ENCODE results near the gene OR52W1. TPM values are rescaled to one million over a fixed set of nuclear protein-coding genes. Genes with fewer than 3 reads are reported as not detected.

Gene OR52W1
- total and polyA plus RNA-seq, 2 donors (not counting 3 experiments of a cell fraction or from before 2014, with no cell fraction given): not detected

DNA sequence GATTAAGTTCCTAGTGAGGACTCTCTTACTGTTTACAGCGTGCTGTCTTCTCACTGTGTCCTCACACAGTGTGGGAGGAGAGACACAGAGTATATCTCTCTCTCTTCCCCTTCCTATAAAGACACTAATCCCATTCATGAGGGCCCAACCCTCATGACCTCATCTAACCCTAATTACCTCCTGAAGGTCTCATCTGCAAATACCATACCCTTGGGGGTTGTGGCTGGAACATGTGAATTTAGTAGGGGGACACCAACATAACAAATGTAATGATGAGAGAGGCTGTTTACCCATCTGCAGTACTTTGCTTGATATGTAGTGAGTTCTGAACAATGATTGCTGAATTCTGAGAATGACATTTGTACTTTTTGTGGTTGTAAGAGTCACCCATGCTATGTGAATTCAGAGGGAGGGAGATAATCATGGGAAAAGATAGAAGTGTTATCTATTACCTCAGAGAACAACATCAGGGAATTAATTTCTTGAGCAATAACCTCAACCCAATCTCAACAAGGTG lies 4.9 kb upstream of the OR52W1 start:
- Histone ChIP-seq H3K9me3 (replicated peaks; ENCODE audit: control insufficient read depth, insufficient read depth, low read length) (no peaks in the 10 kb centered on the region), H3K9me1 (replicated peaks; ENCODE audit: control insufficient read depth, extremely low read depth, insufficient read depth, low read length) (no peaks in the 10 kb centered on the region), H3K4me2 (ENCODE audit: insufficient read depth, low read length) (no peak overlapping the region), H3K4me3 (replicated peaks in 1 of 3; ENCODE audit: insufficient read depth in 1 of 3, low read depth in 1 of 3, low read length in 3 of 3) (no peak overlapping the region), H4K20me1 (replicated peaks; ENCODE audit: control insufficient read depth, extremely low read depth, insufficient read depth, low read length) (no peaks in the 10 kb centered on the region), H3K79me2 (ENCODE audit: control insufficient read depth, insufficient read depth, low read length) (no peaks in the 10 kb centered on the region), H3K9ac (replicated peaks; ENCODE audit: extremely low read depth, insufficient read depth, low read length) (no peak overlapping the region), H3K27ac (ENCODE audit: insufficient read depth, low read depth, low read length) (no peak overlapping the region), H3K27me3 (ENCODE audit: control insufficient read depth in 2 of 2, insufficient read depth in 2 of 2, low read length in 2 of 2) (peaks cover 0 to 5% of the 10 kb centered on the region in 2 experiments), H2AFZ (ENCODE audit: low read depth, low read length) (no peak overlapping the region), H3K36me3 (ENCODE audit: control insufficient read depth in 2 of 2, extremely low read depth in 1 of 2, insufficient read depth in 2 of 2, low read length in 2 of 2) (no peaks in the 10 kb centered on the region), H3K4me1 (ENCODE audit: control insufficient read depth, extremely low read depth, insufficient read depth, low read length) (no peaks in the 10 kb centered on the region)
- no TSS peak for BruUV-seq (replicated peaks)
- DNase-seq (ENCODE audit: low read depth, low spot score) (no peak), FAIRE-seq (no peak)
- TF ChIP-seq POLR2AphosphoS5 (IDR thresholded peaks at IDR 0.05; ENCODE audit: insufficient read depth, low read depth, low read length): no peak
- TF ChIP-seq EZH2 (IDR thresholded peaks at IDR 0.05; ENCODE audit: borderline replicate concordance, low read depth, low read length, severe bottlenecking): no peak
- TF ChIP-seq MYC (IDR thresholded peaks at IDR 0.05; ENCODE audit: low read depth, low read length): no peak
- TF ChIP-seq, protein P1, sequence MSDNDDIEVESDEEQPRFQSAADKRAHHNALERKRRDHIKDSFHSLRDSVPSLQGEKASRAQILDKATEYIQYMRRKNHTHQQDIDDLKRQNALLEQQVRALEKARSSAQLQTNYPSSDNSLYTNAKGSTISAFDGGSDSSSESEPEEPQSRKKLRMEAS (IDR thresholded peaks at IDR 0.05; ENCODE audit: insufficient read depth, insufficient read length): no peak
- no peak for TF ChIP-seq JUN (IDR thresholded peaks at IDR 0.05; ENCODE audit: borderline replicate concordance, insufficient read depth, insufficient read length, low read depth)
- no peak for TF ChIP-seq POLR2A (IDR thresholded peaks at IDR 0.05; ENCODE audit: low read depth, low read length)
- no peak for TF ChIP-seq CTCF (IDR thresholded peaks at IDR 0.05; ENCODE audit: extremely low read depth in 1 of 2, insufficient read depth in 1 of 2, low read depth in 1 of 2, low read length in 2 of 2)
- no peak for TF ChIP-seq GATA2 (IDR thresholded peaks at IDR 0.05; ENCODE audit: insufficient read depth, insufficient read length, low read depth, low read length)
- no peak for TF ChIP-seq FOS (IDR thresholded peaks at IDR 0.05; ENCODE audit: borderline replicate concordance, insufficient read depth, low read length)
- dilution Hi-C loops (cut with MboI; ENCODE audit: extremely low pct_ligation_motif_present, low sequenced_read_pairs) (no loop called here), intact Hi-C loops (cut with micrococcal nuclease) (no loop called here)
- ChIA-PET CTCF (no interaction called here), POLR2A (no interaction called here)
